Measurements from ENCODE around the gene NME7. TPM values are rescaled to one million over a fixed set of nuclear protein-coding genes. Genes with fewer than 3 reads are reported as not detected.

Gene NME7
- total RNA-seq, 1 donor from 2014 or later = 60.6 TPM

- Histone ChIP-seq H3K4me3 (no peak overlapping the region), H3K4me1 (no peaks in the 10 kb centered on the region), H3K4me2 (no peak overlapping the region), H3K9ac (no peak overlapping the region), H2AFZ (replicated peaks) (no peak overlapping the region), H3K27ac (no peak overlapping the region), H3K79me2 (ENCODE audit: low read depth) (no peaks in the 10 kb centered on the region), H3K27me3 (no peaks in the 10 kb centered on the region), H3F3A (ENCODE audit: low read depth) (no peaks in the 10 kb centered on the region), H3K9me3 (ENCODE audit: low read depth) (no peaks in the 10 kb centered on the region), H4K20me1 (ENCODE audit: low read depth) (no peaks in the 10 kb centered on the region), H3K36me3 (no peaks in the 10 kb centered on the region)
- no peak overlapping the region for H3K4me3 Mint-ChIP-seq
- no peaks in the 10 kb centered on the region for H3K36me3 Mint-ChIP-seq
- H3K27me3 Mint-ChIP-seq (ENCODE audit: insufficient read depth, low read depth) = no peaks in the 10 kb centered on the region
- H3K27ac Mint-ChIP-seq = no peak overlapping the region
- no peaks in the 10 kb centered on the region for H3K9me3 Mint-ChIP-seq
- peaks cover 6% of the 10 kb centered on the region for H3K4me1 Mint-ChIP-seq
- DNase-seq (ENCODE audit: low spot score) = peak; percentile 11
- TF ChIP-seq, protein P1, sequence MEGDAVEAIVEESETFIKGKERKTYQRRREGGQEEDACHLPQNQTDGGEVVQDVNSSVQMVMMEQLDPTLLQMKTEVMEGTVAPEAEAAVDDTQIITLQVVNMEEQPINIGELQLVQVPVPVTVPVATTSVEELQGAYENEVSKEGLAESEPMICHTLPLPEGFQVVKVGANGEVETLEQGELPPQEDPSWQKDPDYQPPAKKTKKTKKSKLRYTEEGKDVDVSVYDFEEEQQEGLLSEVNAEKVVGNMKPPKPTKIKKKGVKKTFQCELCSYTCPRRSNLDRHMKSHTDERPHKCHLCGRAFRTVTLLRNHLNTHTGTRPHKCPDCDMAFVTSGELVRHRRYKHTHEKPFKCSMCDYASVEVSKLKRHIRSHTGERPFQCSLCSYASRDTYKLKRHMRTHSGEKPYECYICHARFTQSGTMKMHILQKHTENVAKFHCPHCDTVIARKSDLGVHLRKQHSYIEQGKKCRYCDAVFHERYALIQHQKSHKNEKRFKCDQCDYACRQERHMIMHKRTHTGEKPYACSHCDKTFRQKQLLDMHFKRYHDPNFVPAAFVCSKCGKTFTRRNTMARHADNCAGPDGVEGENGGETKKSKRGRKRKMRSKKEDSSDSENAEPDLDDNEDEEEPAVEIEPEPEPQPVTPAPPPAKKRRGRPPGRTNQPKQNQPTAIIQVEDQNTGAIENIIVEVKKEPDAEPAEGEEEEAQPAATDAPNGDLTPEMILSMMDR (IDR thresholded peaks at IDR 0.05) = no peak
- TF ChIP-seq EZH2phosphoT487 (IDR thresholded peaks at IDR 0.05) (no peak), EZH2 (IDR thresholded peaks at IDR 0.05) (no peak)
Measured at GRCh38 chr1:169146576-169147214, 220.9 kb downstream of the NME7 start.

DNA sequence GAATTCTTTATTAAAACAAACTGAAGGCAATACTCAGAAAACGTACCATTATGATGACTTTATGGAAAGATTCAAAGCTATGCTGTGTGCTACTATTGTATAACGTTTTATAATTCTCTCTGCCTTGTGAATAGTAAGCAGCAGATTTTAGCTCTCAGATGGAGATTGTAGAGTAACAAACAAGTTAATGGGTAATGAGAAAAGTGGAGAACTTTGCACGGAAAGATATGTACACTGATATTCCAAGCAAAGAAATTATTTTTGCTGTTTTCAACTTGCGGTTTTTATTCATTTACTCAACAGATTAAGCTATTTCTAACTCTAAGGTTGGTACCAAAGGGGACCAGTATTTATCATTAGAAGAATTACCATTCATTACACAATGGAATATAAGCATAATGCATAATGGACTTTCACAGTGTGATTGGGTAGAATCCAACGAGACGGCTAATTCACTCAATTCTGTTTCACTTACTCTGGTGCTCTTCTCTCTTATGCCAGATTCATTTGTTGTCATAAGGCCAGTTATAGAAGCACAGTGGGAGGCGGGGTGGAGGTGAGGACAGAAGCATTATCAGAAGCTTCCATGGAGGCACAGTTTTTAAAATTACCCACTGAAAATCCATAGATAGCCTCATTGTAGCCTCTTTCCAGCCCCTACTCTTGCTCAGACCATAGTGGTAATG is 222.5 kb downstream of the NME7 start:
- Histone ChIP-seq H2AFZ (replicated peaks) (no peak overlapping the region), H3K9me3 (ENCODE audit: low read depth) (no peaks in the 10 kb centered on the region), H3K79me2 (ENCODE audit: low read depth) (no peaks in the 10 kb centered on the region), H3K36me3 (no peaks in the 10 kb centered on the region), H3K27me3 (no peaks in the 10 kb centered on the region), H3K27ac (no peak overlapping the region), H4K20me1 (ENCODE audit: low read depth) (no peaks in the 10 kb centered on the region), H3F3A (ENCODE audit: low read depth) (no peaks in the 10 kb centered on the region), H3K4me1 (no peaks in the 10 kb centered on the region), H3K4me2 (no peak overlapping the region), H3K4me3 (no peak overlapping the region), H3K9ac (no peak overlapping the region)
- H3K27ac Mint-ChIP-seq = no peak overlapping the region
- no peaks in the 10 kb centered on the region for H3K9me3 Mint-ChIP-seq
- no peak for DNase-seq (ENCODE audit: low spot score)
- H3K4me1 Mint-ChIP-seq = peaks cover 6% of the 10 kb centered on the region
- no peaks in the 10 kb centered on the region for H3K36me3 Mint-ChIP-seq
- TF ChIP-seq, protein P1 (IDR thresholded peaks at IDR 0.05) = no peak
- no peak for TF ChIP-seq EZH2phosphoT487 (IDR thresholded peaks at IDR 0.05)
- H3K27me3 Mint-ChIP-seq (ENCODE audit: insufficient read depth, low read depth) = no peaks in the 10 kb centered on the region
- no peak overlapping the region for H3K4me3 Mint-ChIP-seq

DNA sequence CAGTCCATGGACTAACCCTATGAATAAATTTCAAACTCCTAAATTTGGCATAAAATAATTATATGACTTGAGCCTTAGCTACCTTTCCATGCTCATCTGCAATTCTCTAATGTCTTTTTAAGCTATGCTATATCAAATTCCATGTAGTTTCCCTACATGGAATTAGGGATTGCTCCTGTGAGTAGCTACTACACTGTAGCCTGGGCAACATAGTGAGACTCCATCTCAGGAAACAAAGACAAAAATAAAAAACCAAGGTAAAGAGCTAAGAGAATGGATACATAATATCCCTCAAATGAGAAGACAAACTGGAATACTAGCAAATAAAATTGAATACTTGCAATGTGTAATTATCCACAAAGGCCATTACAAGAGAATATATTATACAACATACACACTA is 223.6 kb downstream of the NME7 start:
- peaks cover 6% of the 10 kb centered on the region for H3K4me1 Mint-ChIP-seq
- Histone ChIP-seq H3K27me3 (no peaks in the 10 kb centered on the region), H3K9me3 (ENCODE audit: low read depth) (no peaks in the 10 kb centered on the region), H4K20me1 (ENCODE audit: low read depth) (no peaks in the 10 kb centered on the region), H3K79me2 (ENCODE audit: low read depth) (no peaks in the 10 kb centered on the region), H3K9ac (no peak overlapping the region), H3F3A (ENCODE audit: low read depth) (no peaks in the 10 kb centered on the region), H3K4me3 (no peak overlapping the region), H3K27ac (no peak overlapping the region), H3K4me2 (no peak overlapping the region), H2AFZ (replicated peaks) (no peak overlapping the region), H3K36me3 (no peaks in the 10 kb centered on the region), H3K4me1 (no peaks in the 10 kb centered on the region)
- no peak overlapping the region for H3K27ac Mint-ChIP-seq
- DNase-seq (ENCODE audit: low spot score) = no peak
- no peaks in the 10 kb centered on the region for H3K36me3 Mint-ChIP-seq
- H3K27me3 Mint-ChIP-seq (ENCODE audit: insufficient read depth, low read depth) = no peaks in the 10 kb centered on the region
- H3K4me3 Mint-ChIP-seq = no peak overlapping the region
- TF ChIP-seq EZH2phosphoT487 (IDR thresholded peaks at IDR 0.05) = no peak
- no peak for TF ChIP-seq EZH2 (IDR thresholded peaks at IDR 0.05)
- TF ChIP-seq, protein P1 (IDR thresholded peaks at IDR 0.05) = no peak
- H3K9me3 Mint-ChIP-seq = no peaks in the 10 kb centered on the region
